Measurements from ENCODE around the gene UST.
"Not testable (repeated sequence)": the region's sequence is repeated elsewhere in the genome, so short reads cannot be mapped to it uniquely, and the experiment has no call there.

UST gene

GRCh38 chr6:148747471-148748165 is 788 bp downstream of the UST start:
- H3K27me3 Mint-ChIP-seq (ENCODE audit: low read depth) = peaks cover 76% of the 10 kb centered on the region
- peaks cover 17% of the 10 kb centered on the region for H3K4me1 Mint-ChIP-seq (ENCODE audit: low read depth)
- peak; percentile 16 for DNase-seq (ENCODE audit: low spot score)
- H3K36me3 Mint-ChIP-seq (ENCODE audit: low read depth) = no peaks in the 10 kb centered on the region
- H3K9me3 Mint-ChIP-seq = no peaks in the 10 kb centered on the region
- H3K4me3 Mint-ChIP-seq = peak overlapping the region; percentile 54
- H3K27ac Mint-ChIP-seq = no peak overlapping the region

GRCh38 chr6:148749674-148750073 is 2.8 kb downstream of the UST start:
- no peaks in the 10 kb centered on the region for H3K36me3 Mint-ChIP-seq (ENCODE audit: low read depth)
- H3K27me3 Mint-ChIP-seq (ENCODE audit: low read depth) = peaks cover 68% of the 10 kb centered on the region
- no peaks in the 10 kb centered on the region for H3K9me3 Mint-ChIP-seq
- peaks cover 17% of the 10 kb centered on the region for H3K4me1 Mint-ChIP-seq (ENCODE audit: low read depth)
- H3K27ac Mint-ChIP-seq = no peak overlapping the region
- DNase-seq (ENCODE audit: low spot score) = no peak
- no peak overlapping the region for H3K4me3 Mint-ChIP-seq

GRCh38 chr6:148750838-148751792 is 4.3 kb downstream of the UST start:
- Mint-ChIP-seq H3K4me1 (ENCODE audit: low read depth) (peaks cover 13% of the 10 kb centered on the region), H3K36me3 (ENCODE audit: low read depth) (no peaks in the 10 kb centered on the region), H3K27me3 (ENCODE audit: low read depth) (peaks cover 58% of the 10 kb centered on the region), H3K27ac (no peak overlapping the region), H3K4me3 (no peak overlapping the region), H3K9me3 (no peaks in the 10 kb centered on the region)
- DNase-seq (ENCODE audit: low spot score) = no peak

GRCh38 chr6:148751793-148752170 is 5.0 kb downstream of the UST start:
- Mint-ChIP-seq H3K27ac (no peak overlapping the region), H3K4me1 (ENCODE audit: low read depth) (peaks cover 8% of the 10 kb centered on the region), H3K36me3 (ENCODE audit: low read depth) (no peaks in the 10 kb centered on the region), H3K27me3 (ENCODE audit: low read depth) (peaks cover 58% of the 10 kb centered on the region), H3K4me3 (no peak overlapping the region), H3K9me3 (no peaks in the 10 kb centered on the region)
- DNase-seq (ENCODE audit: low spot score) = no peak

GRCh38 chr6:148755379-148755778 is 8.5 kb downstream of the UST start:
- not testable (repeated sequence) for H3K9me3 Mint-ChIP-seq; H3K27ac Mint-ChIP-seq; DNase-seq (ENCODE audit: low spot score); H3K4me3 Mint-ChIP-seq; H3K36me3 Mint-ChIP-seq (ENCODE audit: low read depth)
- Mint-ChIP-seq H3K4me1 (ENCODE audit: low read depth) (peaks cover 14% of the 10 kb centered on the region), H3K27me3 (ENCODE audit: low read depth) (peaks cover 47% of the 10 kb centered on the region)

GRCh38 chr6:148757944-148758480 is 11.2 kb downstream of the UST start:
- H3K4me1 Mint-ChIP-seq (ENCODE audit: low read depth) = peaks cover 32% of the 10 kb centered on the region

GRCh38 chr6:148758492-148758891 is 11.7 kb downstream of the UST start:
- Mint-ChIP-seq H3K36me3 (ENCODE audit: low read depth) (no peaks in the 10 kb centered on the region), H3K4me1 (ENCODE audit: low read depth) (peaks cover 36% of the 10 kb centered on the region), H3K9me3 (no peaks in the 10 kb centered on the region), H3K27ac (peak overlapping the region; percentile 29), H3K27me3 (ENCODE audit: low read depth) (peaks cover 54% of the 10 kb centered on the region), H3K4me3 (peak overlapping the region; percentile 39)
- DNase-seq (ENCODE audit: low spot score) = peak; percentile 75

More at GRCh38 chr6:148757944-148758480, 11.2 kb downstream of the UST start:
- Mint-ChIP-seq H3K27me3 (ENCODE audit: low read depth) (peaks cover 50% of the 10 kb centered on the region), H3K27ac (no peak overlapping the region), H3K4me3 (peak overlapping the region; percentile 39), H3K36me3 (ENCODE audit: low read depth) (no peaks in the 10 kb centered on the region), H3K9me3 (no peaks in the 10 kb centered on the region)
- peak; percentile 59 for DNase-seq (ENCODE audit: low spot score)

GRCh38 chr6:148760258-148760534 is 13.4 kb downstream of the UST start:
- peaks cover 57% of the 10 kb centered on the region for H3K27me3 Mint-ChIP-seq (ENCODE audit: low read depth)
- no peaks in the 10 kb centered on the region for H3K9me3 Mint-ChIP-seq
- peaks cover 36% of the 10 kb centered on the region for H3K4me1 Mint-ChIP-seq (ENCODE audit: low read depth)
- no peak overlapping the region for H3K27ac Mint-ChIP-seq
- no peaks in the 10 kb centered on the region for H3K36me3 Mint-ChIP-seq (ENCODE audit: low read depth)
- no peak for DNase-seq (ENCODE audit: low spot score)
- H3K4me3 Mint-ChIP-seq = peak overlapping the region; percentile 58

- Mint-ChIP-seq H3K4me1 (ENCODE audit: low read depth) (peaks cover 36% of the 10 kb centered on the region), H3K4me3 (peak overlapping the region; percentile 58), H3K36me3 (ENCODE audit: low read depth) (no peaks in the 10 kb centered on the region), H3K27me3 (ENCODE audit: low read depth) (peaks cover 62% of the 10 kb centered on the region), H3K9me3 (no peaks in the 10 kb centered on the region), H3K27ac (peak overlapping the region; percentile 72)
- peak; percentile 59 for DNase-seq (ENCODE audit: low spot score)
These were observed 14.0 kb downstream of the UST start for GRCh38 chr6:148760568-148761526.

GRCh38 chr6:148761527-148762011 is 14.7 kb downstream of the UST start:
- Mint-ChIP-seq H3K27ac (peak overlapping the region; percentile 72), H3K4me3 (peak overlapping the region; percentile 58), H3K27me3 (ENCODE audit: low read depth) (peaks cover 62% of the 10 kb centered on the region), H3K36me3 (ENCODE audit: low read depth) (no peaks in the 10 kb centered on the region), H3K9me3 (no peaks in the 10 kb centered on the region), H3K4me1 (ENCODE audit: low read depth) (peaks cover 36% of the 10 kb centered on the region)
- peak; percentile 28 for DNase-seq (ENCODE audit: low spot score)

GRCh38 chr6:148762231-148762630 is 15.4 kb downstream of the UST start:
- peaks cover 56% of the 10 kb centered on the region for H3K27me3 Mint-ChIP-seq (ENCODE audit: low read depth)
- H3K4me3 Mint-ChIP-seq = no peak overlapping the region
- H3K36me3 Mint-ChIP-seq (ENCODE audit: low read depth) = no peaks in the 10 kb centered on the region
- no peaks in the 10 kb centered on the region for H3K9me3 Mint-ChIP-seq
- peaks cover 36% of the 10 kb centered on the region for H3K4me1 Mint-ChIP-seq (ENCODE audit: low read depth)
- H3K27ac Mint-ChIP-seq = no peak overlapping the region
- DNase-seq (ENCODE audit: low spot score) = no peak

GRCh38 chr6:148764259-148765020 is 17.6 kb downstream of the UST start:
- not testable (repeated sequence) for H3K9me3 Mint-ChIP-seq; H3K36me3 Mint-ChIP-seq (ENCODE audit: low read depth); H3K27ac Mint-ChIP-seq; H3K4me3 Mint-ChIP-seq; DNase-seq (ENCODE audit: low spot score)
- Mint-ChIP-seq H3K4me1 (ENCODE audit: low read depth) (peaks cover 26% of the 10 kb centered on the region), H3K27me3 (ENCODE audit: low read depth) (peaks cover 58% of the 10 kb centered on the region)

Measured in T-helper 2 cell treated with Interferon-gamma antibody and Interleukin-4, amounts not matched to agents 5 μg/mL and 100 μg/mL, for 36 hours (primary cell).